Measurements from ENCODE around the gene DENND1B.
"Not testable (repeated sequence)": the region's sequence is repeated elsewhere in the genome, so short reads cannot be mapped to it uniquely, and the experiment has no call there.

The DENND1B gene

GRCh38 chr1:197745911-197746310 lies 29.4 kb downstream of the DENND1B start:
- DNase-seq (ENCODE audit: low read depth in 2 of 2, low spot score in 1 of 2): no peak

DNA sequence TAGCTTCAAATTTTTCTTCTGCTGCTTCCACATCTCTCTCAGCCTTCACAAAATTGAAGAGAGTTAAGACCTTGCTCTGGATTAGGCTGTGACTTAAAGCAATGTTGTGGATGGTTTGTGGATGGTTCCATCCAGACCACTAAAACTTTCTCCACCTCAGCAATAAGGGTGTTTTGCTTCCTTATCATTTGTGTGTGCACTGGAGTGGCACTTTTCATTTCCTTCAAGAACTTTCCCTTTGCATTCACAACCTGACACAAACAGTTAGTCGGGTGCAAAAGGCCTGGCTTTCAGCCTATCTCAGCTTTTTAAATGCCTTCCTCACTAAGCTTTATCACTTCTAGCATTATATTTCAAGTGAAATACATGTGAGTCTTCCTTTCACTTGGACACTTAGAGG lies 30.3 kb downstream of the DENND1B start:
- no peak for DNase-seq (ENCODE audit: low read depth in 2 of 2, low spot score in 1 of 2)

- no peak for DNase-seq (ENCODE audit: low read depth in 2 of 2, low spot score in 1 of 2)
Measured at GRCh38 chr1:197743578-197743977, 31.7 kb downstream of the DENND1B start.

DNA sequence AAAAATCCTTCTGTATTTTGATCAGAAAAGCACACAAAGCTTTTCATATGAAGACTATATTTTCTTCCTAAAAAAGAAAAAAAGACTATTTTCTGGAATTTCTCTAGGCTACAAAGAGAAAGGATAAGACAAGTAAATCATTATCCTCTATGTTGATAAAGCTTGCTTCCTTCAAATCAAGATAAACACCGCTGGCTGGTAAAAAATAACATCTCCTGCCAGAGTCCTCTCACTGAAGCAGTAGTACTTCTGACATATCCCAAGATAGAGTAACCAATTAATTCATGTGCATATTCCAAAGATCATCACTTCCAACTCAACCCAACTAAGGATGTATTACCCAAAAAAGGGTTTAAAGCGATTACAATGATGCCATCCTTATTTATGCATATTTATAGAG lies 34.3 kb downstream of the DENND1B start:
- no peak for DNase-seq (ENCODE audit: low read depth in 2 of 2, low spot score in 1 of 2)

GRCh38 chr1:197738927-197739326 lies 36.4 kb downstream of the DENND1B start:
- no peak for DNase-seq (ENCODE audit: low read depth in 2 of 2, low spot score in 1 of 2)

DNA sequence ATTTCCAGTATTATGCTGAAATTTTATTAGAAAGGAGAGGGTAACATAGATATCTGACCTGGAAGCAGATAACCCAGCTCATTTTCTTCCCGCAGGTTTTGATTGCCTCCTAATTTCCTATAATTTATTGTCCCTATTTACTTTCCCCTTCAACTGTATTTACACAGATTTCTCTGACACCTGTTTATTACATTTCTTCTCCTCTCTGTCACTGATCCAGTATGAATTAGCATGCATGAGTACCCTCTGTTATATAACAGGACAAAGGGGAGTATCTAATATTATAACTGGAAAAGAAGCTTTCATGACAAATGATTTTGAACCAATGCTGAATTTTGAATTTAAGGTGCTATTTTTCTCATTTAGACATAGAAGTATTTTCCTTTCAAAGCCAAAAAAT lies 37.4 kb downstream of the DENND1B start:
- DNase-seq (ENCODE audit: low read depth in 2 of 2, low spot score in 1 of 2): no peak

GRCh38 chr1:197736685-197737084 lies 38.6 kb downstream of the DENND1B start:
- no peak for DNase-seq (ENCODE audit: low read depth in 2 of 2, low spot score in 1 of 2)

DNA sequence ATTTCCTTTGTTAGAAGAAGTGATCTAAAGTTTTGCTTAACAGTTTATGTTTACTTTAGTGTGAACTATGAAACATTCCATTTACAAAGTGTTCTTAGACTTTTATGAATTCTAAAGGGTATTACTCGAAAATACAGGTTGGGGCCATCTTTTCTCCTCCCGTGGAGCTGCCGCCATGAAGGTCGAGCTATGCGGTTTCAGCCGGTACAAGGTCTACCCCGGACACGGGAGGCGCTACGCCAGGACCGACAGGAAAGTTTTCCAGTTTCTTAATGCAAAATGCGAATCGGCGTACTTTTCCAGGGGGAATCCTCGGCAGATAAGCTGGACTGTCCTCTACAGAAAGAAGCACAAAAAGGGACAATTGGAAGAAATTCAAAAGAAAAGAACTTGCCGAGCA lies 39.8 kb downstream of the DENND1B start:
- no peak for DNase-seq (ENCODE audit: low read depth in 2 of 2, low spot score in 1 of 2)

DNA sequence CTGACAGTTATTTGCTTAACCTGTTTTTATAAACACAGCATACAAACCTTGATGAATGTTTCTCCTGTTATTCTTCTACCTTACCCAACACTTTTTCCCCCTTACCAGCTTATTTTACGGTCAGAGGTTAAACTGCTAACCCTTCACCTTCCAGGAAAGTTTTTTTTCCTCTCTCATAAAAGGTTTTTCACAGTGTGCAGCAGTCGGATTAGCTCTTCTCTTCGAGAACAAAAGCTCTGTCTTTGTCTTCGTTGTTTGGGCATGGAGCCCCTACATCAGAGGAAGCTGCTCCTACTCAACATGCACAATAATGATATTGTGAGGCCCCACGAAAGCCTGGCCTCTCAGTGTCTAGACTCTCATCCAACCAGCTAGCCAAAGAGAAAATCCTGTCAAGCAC lies 42.0 kb downstream of the DENND1B start:
- no peak for DNase-seq (ENCODE audit: low read depth in 2 of 2, low spot score in 1 of 2)

DNA sequence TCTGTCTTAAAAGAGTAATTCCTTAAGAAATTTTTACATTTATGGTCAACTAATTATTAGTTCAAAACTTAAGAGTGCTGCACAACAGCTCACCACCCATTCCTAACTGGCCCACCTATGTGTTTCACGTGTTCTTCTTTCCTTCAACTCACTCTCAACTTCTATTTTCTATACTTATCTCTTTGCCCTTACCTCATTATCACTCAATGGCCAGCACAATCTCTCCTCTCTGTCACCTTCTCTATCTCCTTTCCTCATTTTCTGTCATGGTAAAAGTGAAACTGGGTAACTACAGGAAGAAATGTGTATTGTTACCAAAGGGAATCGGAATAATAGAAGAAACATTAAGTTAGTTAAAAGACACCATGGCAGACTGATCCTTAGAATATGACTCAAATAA lies 43.1 kb downstream of the DENND1B start:
- no peak for DNase-seq (ENCODE audit: low read depth in 2 of 2, low spot score in 1 of 2)

DNA sequence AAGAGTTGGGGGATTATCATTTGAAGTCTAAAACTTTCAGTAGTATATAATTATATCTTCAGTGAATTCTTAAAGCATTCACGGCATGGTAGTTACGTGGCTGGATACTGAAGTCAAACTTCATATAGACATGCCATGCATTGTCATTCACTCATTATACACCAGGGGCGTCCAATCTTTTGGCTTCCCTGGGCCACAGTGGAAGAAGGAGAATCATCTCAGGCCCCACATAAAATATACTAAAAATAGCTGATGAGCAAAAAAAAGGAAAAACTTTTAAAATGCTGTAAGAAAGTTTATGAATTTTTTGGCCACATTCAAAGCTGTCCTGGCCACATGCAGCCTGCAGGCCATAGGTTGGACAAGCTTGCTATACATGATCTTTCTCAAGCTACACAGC lies 43.8 kb downstream of the DENND1B start:
- DNase-seq (ENCODE audit: low read depth in 2 of 2, low spot score in 1 of 2): no peak

DNA sequence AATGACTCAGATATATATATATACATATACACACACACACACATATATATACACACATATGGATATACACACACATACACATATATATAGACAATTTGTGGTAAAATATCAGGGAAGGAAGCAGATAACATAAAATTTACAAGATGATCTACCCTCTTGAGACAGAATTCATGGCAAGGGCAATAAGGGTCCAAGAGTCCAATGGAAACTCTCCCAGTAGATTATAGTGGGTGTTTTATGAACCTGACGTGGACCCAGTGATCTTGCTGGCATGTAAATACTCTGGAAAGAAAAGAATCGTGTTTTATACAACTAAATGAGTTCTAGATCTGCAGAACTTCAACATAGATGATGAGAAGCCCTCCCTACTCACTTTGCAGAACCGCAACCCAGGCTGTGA lies 49.3 kb downstream of the DENND1B start:
- no peak for DNase-seq (ENCODE audit: low read depth in 2 of 2, low spot score in 1 of 2)

- DNase-seq (ENCODE audit: low read depth in 2 of 2, low spot score in 1 of 2): no peak
Measured at GRCh38 chr1:197725044-197725443, 50.2 kb downstream of the DENND1B start.

DNA sequence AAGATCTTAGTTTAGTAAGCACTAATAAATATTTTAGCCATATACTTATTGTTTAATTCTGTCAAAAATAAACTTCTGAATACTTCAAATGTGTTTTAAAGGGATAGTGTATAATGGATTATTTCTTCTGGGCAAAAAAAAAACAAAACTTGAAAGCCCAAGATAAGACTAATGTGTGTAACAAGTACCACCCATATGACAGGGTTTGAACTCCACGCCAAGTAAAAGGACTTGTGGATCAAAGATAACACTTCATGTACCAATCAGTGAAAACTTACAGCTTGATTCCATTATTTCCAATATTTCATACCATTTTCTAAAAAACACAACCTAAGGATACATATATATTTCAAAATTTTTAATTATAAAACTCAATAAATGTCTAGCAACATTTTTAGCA lies 59.5 kb downstream of the DENND1B start:
- no peak for DNase-seq (ENCODE audit: low read depth in 2 of 2, low spot score in 1 of 2)

- no peak for DNase-seq (ENCODE audit: low read depth in 2 of 2, low spot score in 1 of 2)
Measured at GRCh38 chr1:197706601-197707000, 68.7 kb downstream of the DENND1B start.

GRCh38 chr1:197705941-197706340 lies 69.3 kb downstream of the DENND1B start:
- DNase-seq (ENCODE audit: low read depth in 2 of 2, low spot score in 1 of 2): no peak

GRCh38 chr1:197700688-197701087 lies 74.6 kb downstream of the DENND1B start:
- DNase-seq (ENCODE audit: low read depth in 2 of 2, low spot score in 1 of 2): not testable (repeated sequence)

GRCh38 chr1:197696372-197696771 lies 78.9 kb downstream of the DENND1B start:
- DNase-seq (ENCODE audit: low read depth in 2 of 2, low spot score in 1 of 2): no peak

GRCh38 chr1:197695961-197696360 lies 79.3 kb downstream of the DENND1B start:
- DNase-seq (ENCODE audit: low read depth in 2 of 2, low spot score in 1 of 2): no peak

GRCh38 chr1:197692965-197693364 lies 82.3 kb downstream of the DENND1B start:
- no peak for DNase-seq (ENCODE audit: low read depth in 2 of 2, low spot score in 1 of 2)

- no peak for DNase-seq (ENCODE audit: low read depth in 2 of 2, low spot score in 1 of 2)
Measured at GRCh38 chr1:197691816-197692215, 83.5 kb downstream of the DENND1B start.

- DNase-seq (ENCODE audit: low read depth in 2 of 2, low spot score in 1 of 2): no peak
Measured at GRCh38 chr1:197690074-197690473, 85.2 kb downstream of the DENND1B start.

DNA sequence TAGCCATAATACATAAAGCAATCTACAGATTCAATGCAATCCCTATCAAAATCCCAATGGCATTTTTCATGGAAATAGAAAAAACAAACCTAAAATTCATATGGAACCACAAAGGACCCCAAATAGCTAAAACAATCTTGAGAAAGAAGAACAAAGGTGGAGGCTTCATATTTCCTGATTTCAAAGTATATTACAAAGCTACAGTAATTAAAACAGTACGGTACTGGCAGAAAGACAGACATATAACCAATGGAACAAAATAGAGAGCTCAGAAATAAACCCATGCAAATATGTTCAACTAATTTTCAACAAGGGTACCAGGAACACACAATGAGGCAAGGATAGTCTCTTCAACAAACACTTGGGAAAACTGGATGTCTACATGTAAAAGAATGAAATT lies 87.0 kb downstream of the DENND1B start:
- no peak for DNase-seq (ENCODE audit: low read depth in 2 of 2, low spot score in 1 of 2)

- no peak for DNase-seq (ENCODE audit: low read depth in 2 of 2, low spot score in 1 of 2)
Measured at GRCh38 chr1:197686702-197687355, 88.5 kb downstream of the DENND1B start.

Measured in stimulated activated CD8-positive, alpha-beta memory T cell treated with anti-CD3 and anti-CD28 coated beads, Interleukin-4, amount 100 ng/mL, for 4 hours (primary cell).